Measurements from ENCODE around the gene SPTB. TPM values are rescaled to one million over a fixed set of nuclear protein-coding genes. Genes with fewer than 3 reads are reported as not detected.

SPTB gene
- total RNA-seq, 1 experiment from 2014 or later, result 2.2 TPM

DNA sequence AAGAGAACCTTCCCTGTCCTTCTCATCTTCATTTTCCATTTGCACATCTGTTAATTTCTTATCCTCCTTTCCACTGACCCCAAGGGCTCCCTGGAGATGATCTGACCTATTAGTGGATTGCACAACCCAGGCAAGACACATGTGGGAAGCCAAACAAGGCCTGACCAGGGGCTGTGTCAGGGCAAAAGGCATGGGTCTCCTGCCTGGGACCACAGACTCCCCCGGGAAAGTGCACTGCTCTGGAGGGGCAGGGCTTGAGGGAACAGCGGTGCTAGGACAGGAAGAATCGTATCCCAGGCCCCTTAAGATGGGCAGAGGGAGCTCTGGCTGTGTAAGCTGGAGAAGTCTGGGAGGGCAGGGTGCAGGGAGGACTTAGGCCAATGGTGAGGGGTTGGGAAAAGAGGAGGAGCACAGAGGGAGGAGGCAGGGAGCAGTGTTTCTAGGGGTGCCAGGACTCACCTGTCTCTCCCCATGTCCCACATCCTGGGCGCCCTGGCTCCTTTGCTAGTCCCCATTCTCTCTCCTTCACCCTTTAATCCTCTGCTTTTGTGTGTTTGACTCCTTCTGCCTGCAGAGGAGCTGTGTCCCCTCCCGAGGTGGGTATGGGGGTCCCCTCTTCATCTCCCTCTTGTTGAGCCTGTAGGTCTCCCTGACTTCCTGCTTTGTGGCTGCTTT is 150.2 kb downstream of the SPTB start:
- DNase-seq (ENCODE audit: low read depth), result no peak

DNA sequence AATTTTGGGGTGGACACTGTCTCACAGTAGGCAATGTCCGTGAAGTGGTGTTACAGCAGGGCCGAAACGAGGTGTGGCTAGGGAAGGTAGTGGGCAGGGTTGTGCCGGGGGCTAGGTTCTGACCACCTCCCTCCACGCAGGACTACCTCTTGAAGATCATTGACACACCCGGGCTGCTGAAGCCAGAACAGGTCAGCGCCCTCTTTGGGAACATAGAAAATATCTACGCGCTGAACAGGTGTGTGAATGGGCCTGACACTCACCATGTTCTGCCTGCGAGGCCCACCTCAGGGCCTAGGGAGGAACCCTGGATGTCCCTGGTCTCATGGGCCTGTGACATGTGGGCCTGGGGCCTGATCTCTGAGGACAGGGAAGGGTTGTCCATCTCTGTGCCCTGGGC is 150.9 kb downstream of the SPTB start:
- DNase-seq (ENCODE audit: low read depth), result no peak

GRCh38 chr14:64728106-64728505 is 151.6 kb downstream of the SPTB start:
- no peak for DNase-seq (ENCODE audit: low read depth)

- no peak for DNase-seq (ENCODE audit: low read depth)
These were observed 152.1 kb downstream of the SPTB start for GRCh38 chr14:64727551-64728071.

DNA sequence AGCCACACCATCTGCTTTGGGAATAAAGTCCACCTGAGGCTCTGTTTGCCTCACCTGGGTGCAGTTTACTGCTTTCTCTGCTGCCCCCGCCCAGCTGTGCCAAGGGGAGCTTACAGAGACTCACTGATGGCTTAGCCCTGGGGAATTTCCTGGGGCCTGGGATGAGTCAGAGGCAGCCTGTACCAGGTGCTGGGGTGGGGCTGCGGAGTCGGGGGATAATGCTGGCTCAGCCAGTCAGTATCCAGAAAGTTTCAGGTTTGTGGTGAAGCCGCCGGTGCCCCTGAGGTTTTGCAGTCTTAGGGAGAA is 153.2 kb downstream of the SPTB start:
- DNase-seq (ENCODE audit: low read depth), result peak; percentile 91

DNA sequence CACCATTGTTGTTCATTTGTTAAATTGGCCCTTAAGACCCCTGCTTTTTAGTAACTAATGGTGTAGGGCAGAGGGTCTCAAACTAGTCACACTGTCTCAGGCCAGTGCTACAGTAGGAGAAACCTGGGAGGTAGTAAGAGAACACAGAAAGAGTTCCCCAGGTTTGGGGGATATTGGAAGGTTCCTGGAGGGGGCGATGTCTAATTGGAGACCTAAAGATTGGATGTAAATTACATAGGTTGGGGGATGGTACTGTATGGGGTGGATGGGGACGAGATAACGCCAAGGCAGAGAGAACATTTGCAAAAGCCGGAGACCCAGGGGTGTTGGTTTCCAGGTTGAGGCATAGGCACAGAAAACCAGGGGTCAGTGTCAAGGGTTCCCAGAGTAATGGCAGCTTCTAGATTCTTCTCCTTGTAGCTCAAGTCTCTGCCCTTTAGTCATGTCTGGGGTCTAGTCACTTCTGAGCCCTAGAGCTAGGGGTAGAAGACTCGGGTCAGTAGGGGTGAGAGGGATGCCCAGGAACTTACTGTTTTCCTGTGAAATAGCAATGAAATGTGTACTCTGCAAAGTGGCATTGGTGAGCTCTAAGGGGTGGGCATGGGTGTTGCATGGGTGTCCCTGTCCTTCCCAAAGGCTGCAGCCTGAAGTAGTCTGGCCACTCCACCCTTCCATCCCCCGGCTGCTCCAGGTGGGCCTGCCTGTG is 153.7 kb downstream of the SPTB start:
- DNase-seq (ENCODE audit: low read depth), result no peak

DNA sequence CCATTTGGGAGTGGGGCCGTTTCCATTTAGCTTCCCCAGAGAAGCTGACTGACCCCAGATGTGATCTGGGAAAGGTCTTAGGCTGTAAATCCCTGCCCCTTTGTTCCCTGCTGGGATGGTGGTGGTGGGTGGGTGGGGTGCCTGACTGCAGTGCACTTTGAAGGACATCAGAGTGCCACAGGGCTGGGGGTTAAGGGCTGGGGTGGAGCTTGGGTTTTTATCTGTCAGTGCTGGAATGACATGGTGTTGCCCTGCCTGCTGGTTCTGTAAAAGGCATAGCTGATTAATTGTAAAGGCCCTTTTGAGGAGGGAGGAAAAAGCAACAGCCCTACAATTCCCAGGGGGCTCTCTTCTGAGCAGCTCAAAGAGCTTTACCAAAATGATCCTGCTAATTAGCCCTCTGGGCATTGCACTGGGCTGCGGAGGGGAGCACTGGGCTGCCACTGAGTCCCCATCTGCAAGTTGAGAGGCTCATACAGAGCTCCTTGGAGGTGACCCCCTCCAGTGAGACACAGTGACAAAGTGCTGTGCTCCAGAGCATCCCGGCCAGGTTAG is 154.4 kb downstream of the SPTB start:
- DNase-seq (ENCODE audit: low read depth), result no peak

GRCh38 chr14:64724578-64724930 is 155.2 kb downstream of the SPTB start:
- DNase-seq (ENCODE audit: low read depth), result no peak

GRCh38 chr14:64723691-64724577 is 155.8 kb downstream of the SPTB start:
- DNase-seq (ENCODE audit: low read depth), result no peak

DNA sequence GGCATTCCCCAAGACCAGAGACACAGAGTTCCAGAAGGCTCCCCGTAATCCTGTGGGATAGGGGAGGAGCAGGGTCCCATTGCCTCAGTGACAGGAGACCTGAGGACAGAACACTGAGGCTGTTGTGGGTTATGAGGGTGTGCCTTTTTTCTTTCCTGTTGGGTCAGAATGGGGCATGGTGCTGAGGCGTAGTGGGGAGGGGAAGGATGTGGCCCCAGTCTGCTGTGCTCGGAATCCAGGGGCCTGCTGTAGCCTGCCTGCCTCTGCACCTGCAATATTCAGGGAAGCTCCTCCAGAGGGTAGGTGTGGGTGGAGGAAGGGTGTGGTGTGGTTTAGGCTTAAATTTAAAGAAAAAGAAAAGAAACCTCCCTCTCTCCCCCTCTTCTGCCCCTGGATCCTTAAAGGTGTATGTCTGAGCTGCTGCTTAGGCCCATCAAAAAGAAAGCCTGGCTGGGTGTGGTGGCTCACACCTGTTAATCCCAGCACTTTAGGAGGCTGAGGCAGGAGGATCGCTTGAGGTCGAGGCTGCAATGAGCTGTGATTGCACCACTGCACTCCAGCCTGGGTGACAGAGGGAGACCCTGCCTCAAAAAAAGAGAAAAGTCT is 156.8 kb downstream of the SPTB start:
- no peak for DNase-seq (ENCODE audit: low read depth)

- no peak for DNase-seq (ENCODE audit: low read depth)
These were observed 157.8 kb downstream of the SPTB start for GRCh38 chr14:64721899-64722298.

DNA sequence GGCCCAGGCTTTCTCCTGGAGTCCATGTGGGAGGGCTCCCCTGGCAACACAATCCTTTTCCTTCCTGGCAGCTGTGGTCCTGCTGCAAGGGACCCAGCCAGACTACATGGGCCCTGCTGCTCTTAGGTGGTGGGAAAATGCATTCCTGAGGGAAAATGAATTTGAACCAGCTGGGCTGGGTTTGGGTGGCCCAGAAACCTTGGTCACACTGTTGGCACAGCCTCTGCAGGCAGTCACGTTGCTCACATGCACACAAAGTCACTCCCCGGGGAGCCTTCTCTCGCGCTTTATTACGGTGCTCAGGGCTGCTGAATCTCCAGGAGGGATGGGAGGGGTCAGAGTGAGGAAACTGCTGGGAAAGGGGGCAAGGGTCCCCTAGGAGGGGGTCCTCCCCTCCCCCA is 158.3 kb downstream of the SPTB start:
- peak; percentile 91 for DNase-seq (ENCODE audit: low read depth)

DNA sequence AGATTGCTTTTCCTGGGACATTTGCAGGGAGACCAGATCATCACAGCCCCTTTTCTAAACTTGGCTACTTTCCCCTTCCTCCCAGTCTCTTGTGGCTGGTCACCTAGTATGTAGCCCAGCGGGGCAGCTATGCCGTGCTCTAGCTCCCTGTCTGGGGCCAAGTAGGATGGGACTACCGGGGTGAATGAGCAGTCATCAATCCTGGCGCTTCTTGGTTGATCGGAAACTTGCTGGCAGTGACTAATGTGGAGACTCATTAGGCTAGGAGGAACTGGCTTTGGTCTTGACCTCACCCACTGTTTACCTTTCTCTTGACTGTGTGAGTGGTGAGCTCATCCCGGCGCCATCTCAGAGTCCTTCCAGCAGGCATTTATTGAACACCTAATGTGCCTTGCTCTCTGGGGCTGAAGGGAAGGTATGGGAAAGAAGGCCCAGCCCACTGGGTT is 159.6 kb downstream of the SPTB start:
- DNase-seq (ENCODE audit: low read depth), result peak; percentile 96

DNA sequence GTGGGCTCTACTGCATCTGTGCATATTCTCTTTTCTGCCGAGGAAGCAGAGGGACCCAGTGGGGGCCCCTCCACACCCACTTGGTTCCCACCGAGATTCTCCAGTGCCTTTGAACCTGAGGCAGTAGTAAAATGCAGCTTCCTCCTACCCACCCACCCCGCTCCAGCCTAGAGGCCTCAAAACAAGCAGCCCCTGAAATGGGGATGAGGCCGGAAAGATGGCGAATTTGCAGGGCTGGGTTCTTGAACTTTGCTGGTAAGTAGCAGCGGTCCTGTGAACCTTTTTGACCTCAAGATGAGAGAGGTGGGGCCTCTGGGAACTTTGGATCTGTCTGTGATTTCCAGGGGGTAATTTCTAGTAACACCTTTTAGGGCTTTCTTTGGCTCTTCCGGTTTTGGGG is 160.1 kb downstream of the SPTB start:
- DNase-seq (ENCODE audit: low read depth), result no peak

DNA sequence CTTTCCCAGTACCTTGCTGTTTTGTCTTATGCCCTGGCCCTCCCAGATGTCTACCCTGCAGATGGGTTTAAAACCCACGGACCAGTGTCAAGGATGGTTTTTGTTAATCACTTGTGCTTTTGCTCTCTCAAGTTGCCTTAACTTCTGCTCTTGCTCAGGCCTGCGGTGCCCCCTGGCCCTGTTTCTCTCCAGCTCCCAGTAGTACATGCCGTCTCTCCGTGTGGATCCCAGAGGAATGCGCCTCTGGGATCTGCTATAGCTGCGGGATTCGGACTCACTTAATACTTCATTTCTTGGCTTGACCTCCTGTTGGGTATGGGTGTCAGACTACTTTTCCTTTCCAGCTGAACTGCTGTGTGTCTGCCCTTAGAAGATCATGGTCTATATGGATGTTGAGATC is 160.9 kb downstream of the SPTB start:
- no peak for DNase-seq (ENCODE audit: low read depth)

DNA sequence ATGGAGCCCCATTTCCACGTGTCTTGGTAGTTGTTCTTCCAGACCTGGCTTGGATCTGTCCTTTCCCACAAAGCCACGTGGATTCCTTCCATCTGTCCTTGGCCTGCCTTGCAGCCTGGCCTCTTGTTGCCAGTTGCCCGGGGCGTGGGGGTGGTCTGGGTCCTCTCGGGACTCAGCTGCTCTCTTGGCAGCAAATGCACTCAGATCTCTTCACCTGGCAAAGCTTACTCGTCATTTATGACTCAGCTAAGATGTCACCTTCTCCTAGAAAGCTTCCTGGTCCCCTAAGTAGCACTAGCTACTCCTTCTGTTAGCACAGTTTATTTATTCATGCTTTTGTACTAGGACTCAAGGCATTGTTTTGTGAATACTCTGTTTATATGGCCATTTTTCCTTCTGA is 161.8 kb downstream of the SPTB start:
- no peak for DNase-seq (ENCODE audit: low read depth)

DNA sequence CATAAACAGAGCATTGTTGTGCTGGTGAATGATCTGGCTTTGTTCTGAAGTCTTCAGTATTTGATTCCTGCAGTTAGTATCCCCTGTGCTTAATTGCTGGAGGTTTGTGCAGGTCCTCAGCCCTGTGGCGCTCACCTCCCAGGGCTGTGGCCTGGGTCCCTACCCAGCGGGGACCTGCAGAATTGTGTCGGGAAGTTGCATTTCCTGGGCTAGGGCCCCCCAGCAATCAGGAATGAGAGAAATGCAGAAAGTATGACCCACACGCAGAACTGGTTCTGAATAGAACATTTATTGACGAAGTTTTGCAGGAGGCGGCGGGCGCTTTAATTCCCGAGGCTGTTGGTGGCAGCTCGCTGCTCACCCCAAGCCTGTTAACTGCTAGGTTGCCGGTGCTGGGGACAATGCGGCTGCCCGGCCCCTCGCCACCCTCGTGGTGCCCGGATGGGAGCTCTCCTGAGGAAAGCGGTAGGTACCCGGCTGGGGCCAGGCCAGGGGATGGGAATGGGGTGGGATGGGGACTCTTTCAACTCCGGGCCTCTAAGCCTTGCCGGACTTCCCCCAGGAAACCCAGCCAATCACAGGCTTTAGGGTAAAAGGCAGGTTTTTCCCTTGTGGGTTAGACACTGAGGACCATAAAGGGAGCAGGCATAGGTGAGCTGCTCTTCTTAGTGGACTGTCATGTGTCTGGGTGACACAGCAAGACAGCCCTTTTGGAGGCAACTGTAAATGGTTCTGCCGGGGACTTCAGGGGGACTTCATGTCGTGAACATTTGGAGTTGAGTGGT is 163.9 kb downstream of the SPTB start:
- no peak for DNase-seq (ENCODE audit: low read depth)

- DNase-seq (ENCODE audit: low read depth), result no peak
These were observed 164.5 kb downstream of the SPTB start for GRCh38 chr14:64715146-64715627.

GRCh38 chr14:64714432-64715025 is 165.2 kb downstream of the SPTB start:
- DNase-seq (ENCODE audit: low read depth), result no peak

DNA sequence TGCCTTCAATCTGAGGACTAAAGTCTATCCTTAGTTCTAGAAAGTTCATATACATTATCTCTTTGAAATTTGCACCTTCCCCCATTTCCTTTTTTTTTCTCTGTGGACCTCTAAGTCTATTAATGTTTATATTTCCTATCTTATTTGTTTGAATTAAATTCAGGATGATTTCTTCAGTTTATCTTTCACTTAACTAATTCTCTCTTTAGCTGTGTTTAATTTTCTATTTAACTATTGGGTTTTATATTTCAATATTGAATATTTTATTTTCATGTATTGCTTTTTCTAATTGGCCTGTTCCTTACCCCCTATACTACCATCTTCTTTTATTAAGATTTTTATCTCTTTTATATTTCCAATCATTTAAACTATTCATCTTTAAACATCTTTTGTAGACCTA is 166.0 kb downstream of the SPTB start:
- DNase-seq (ENCODE audit: low read depth), result no peak
